HepG2 (cell line): Measurements from ENCODE around the gene PCYT2. TPM values are rescaled to one million over a fixed set of nuclear protein-coding genes. Genes with fewer than 3 reads are reported as not detected.

Experiments
- ARID5B ChIP-seq: IDR thresholded peaks from 2 replicates; pipeline ENCODE4 v1.4.0; 2020; ENCODE audit warnings: mild to moderate bottlenecking, missing genetic modification reagents
- CHD2 ChIP-seq: IDR thresholded peaks from 2 replicates; pipeline ENCODE4 v1.6.1; 2011; ENCODE audit warnings: low read depth, low read length, improper control_type of control experiment
- HOXD1 ChIP-seq: sonication (generic); formaldehyde crosslinking; IDR thresholded peaks from 2 replicates; pipeline ENCODE4 v1.5.0; 2020; ENCODE audit warnings: missing genetic modification reagents
- NONO ChIP-seq, 2 experiments: fragments of 450-650 bp in 1 of 2; sonication (generic) in 1 of 2; formaldehyde crosslinking in 1 of 2; IDR thresholded peaks in 1 of 2; conservative IDR thresholded peaks in 1 of 2; 2 replicates each; pipeline versions ENCODE4 v1.6.1 to v1.8.0; 2017 to 2022; ENCODE audit warnings: mild to moderate bottlenecking in 1 of 2, missing genetic modification reagents in 1 of 2, moderate library complexity in 1 of 2
- NR2F6 ChIP-seq, 2 experiments: IDR thresholded peaks; 2 replicates each; pipeline ENCODE4 v1.6.1; 2016; ENCODE audit warnings: antibody characterized with exemption in 1 of 2, mild to moderate bottlenecking in 1 of 2
- POLR2A ChIP-seq, 2 experiments: IDR thresholded peaks; 2 replicates each; pipeline ENCODE4 v1.6.1; 2011; ENCODE audit warnings: low read depth in 2 of 2, low read length in 2 of 2, mild to moderate bottlenecking in 1 of 2, moderate library complexity in 1 of 2; ENCODE audit not compliant: insufficient read depth in 1 of 2
- SMAD3 ChIP-seq: sonication (generic); formaldehyde crosslinking; IDR thresholded peaks from 2 replicates; pipeline ENCODE4 v1.4.0; 2020; ENCODE audit warnings: missing genetic modification reagents
- ZBTB7A ChIP-seq: sonication (generic); formaldehyde crosslinking; IDR thresholded peaks from 2 replicates; pipeline ENCODE4 v1.8.0; 2022; ENCODE audit warnings: mild to moderate bottlenecking, missing genetic modification reagents
- ZBTB7B ChIP-seq: sonication (generic); formaldehyde crosslinking; IDR thresholded peaks from 2 replicates; pipeline ENCODE4 v1.4.0; 2020; ENCODE audit warnings: missing genetic modification reagents
- ZNF441 ChIP-seq: sonication (generic); formaldehyde crosslinking; IDR thresholded peaks from 2 replicates; pipeline ENCODE4 v1.7.0; 2021; ENCODE audit warnings: missing genetic modification reagents, borderline replicate concordance
- ZSCAN20 ChIP-seq: sonication (generic); formaldehyde crosslinking; IDR thresholded peaks from 2 replicates; pipeline ENCODE4 v1.4.0; 2020; ENCODE audit warnings: missing genetic modification reagents, mild to moderate bottlenecking, borderline replicate concordance
- polyA plus RNA-seq, 8 experiments: library from polyadenylated mRNA; depleted of rRNA in 3 of 8; stranded (reverse) in 7 of 8; unstranded in 1 of 8; fragments of >200 nt; fragmentation: Illumina TruSeq in 4 of 8; extraction: Trizol in 4 of 8; gene quantifications; 2 replicates each; pipeline versions ENCODE4 v1.2.1 to v1.2.3, GENCODE V29; 2011 to 2016; ENCODE audit warnings: low read depth in 4 of 8, missing spikeins in 1 of 8, mixed read lengths in 1 of 8; ENCODE audit not compliant: insufficient read depth in 1 of 8
- total RNA-seq, 5 experiments: library from RNA; depleted of rRNA; stranded (reverse); fragments of >200 nt; fragmentation: Illumina TruSeq; extraction: Trizol; gene quantifications; 2 replicates each; pipeline ENCODE4 v1.2.3, GENCODE V29; 2016; ENCODE audit warnings: low read depth in 1 of 5
- TF ChIP-seq, protein P1 (sequence below): sonication (generic); formaldehyde crosslinking; IDR thresholded peaks from 2 replicates; pipeline ENCODE4 v1.4.0; 2020; ENCODE audit warnings: missing genetic modification reagents

The PCYT2 gene
- total and polyA plus RNA-seq, 2 of the 13 experiments (the other 11 are each of a cell fraction or from before 2014, with no cell fraction given) = 147 to 297 TPM

DNA sequence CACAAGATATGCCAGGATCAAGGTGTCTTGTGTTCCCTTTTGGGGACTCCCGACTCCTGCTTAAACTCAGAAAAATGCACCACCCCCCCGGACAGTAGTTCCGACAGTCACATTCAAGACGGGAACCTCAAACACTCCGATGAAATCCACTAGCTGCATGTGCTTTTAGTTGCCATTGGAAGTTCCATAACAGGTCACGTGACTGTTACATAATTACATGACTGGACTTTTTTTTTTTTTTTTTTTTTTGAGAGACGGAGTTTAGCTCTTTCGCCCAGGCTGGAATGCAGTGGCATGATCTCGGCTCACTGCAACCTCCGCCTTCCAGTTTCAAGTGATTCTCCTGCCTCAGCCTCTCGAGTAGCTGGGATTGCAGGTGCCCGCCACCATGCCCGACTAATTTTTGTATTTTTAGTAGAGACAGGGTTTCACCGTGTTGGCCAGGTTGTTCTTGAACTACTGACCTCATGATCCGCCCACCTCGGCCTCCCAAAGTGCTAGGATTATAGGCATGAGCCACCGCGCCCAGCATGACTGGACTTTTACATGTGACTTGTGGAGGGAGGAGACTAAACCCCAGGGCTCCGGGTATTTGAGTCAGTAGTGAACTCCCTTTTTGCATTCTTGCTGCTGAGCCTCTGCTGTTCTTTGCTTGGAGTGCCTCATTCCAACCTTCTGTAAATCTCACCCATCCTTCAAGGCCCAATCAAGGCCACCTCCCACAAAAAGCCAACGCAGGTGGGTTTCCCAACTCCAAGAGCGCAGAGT, 5.2 kb upstream of the PCYT2 start (continued):
- TF ChIP-seq NONO (IDR thresholded peaks at IDR 0.05) (no peak), NONO (CRISPR knock-in tag; conservative IDR thresholded peaks at IDR 0.05) (no peak), ZBTB7A (CRISPR knock-in tag) (no peak), SMAD3 (CRISPR knock-in tag) (no peak), ZNF441 (CRISPR knock-in tag) (peak; percentile 93), CHD2 (no peak), POLR2A (IDR thresholded peaks at IDR 0.05; ENCODE audit: insufficient read depth in 1 of 2, low read depth in 2 of 2, low read length in 2 of 2) (peak; percentile 39 to 67; a peak in 2 of 4 replicates), ARID5B (no peak), HOXD1 (CRISPR knock-in tag) (no peak), ZBTB7B (CRISPR knock-in tag) (no peak), ZSCAN20 (CRISPR knock-in tag) (no peak), NR2F6 (IDR thresholded peaks at IDR 0.05) (no peak), NR2F6 (CRISPR knock-in tag; IDR thresholded peaks at IDR 0.05) (0 out of 2 replicates have a peak, but pooled peaks have one; percentile 26)
- TF ChIP-seq, protein P1, sequence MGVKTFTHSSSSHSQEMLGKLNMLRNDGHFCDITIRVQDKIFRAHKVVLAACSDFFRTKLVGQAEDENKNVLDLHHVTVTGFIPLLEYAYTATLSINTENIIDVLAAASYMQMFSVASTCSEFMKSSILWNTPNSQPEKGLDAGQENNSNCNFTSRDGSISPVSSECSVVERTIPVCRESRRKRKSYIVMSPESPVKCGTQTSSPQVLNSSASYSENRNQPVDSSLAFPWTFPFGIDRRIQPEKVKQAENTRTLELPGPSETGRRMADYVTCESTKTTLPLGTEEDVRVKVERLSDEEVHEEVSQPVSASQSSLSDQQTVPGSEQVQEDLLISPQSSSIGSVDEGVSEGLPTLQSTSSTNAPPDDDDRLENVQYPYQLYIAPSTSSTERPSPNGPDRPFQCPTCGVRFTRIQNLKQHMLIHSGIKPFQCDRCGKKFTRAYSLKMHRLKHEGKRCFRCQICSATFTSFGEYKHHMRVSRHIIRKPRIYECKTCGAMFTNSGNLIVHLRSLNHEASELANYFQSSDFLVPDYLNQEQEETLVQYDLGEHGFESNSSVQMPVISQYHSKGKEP = no peak
- TF ChIP-seq, all 625 proteins: peak for 37
